Endothelial cell of umbilical vein (primary cell): ENCODE results near the gene PRPS1. TPM values are rescaled to one million over a fixed set of nuclear protein-coding genes. Genes with fewer than 3 reads are reported as not detected.

Source experiments
- BruUV-seq: library from RNA; stranded (reverse); fragments of 400-500 nt; replicated peaks from 2 replicates; lab custom pipeline; 2021; lab: Mats Ljungman, UMichigan
- CTCF ChIA-PET: fragments of 300-600, 350-600 bp; sonication (Branson Sonifier 250); formaldehyde crosslinking; loops from one replicate; lab custom pipeline; 2021; ENCODE audit warnings: antibody characterized with exemption, inconsistent platforms; lab: Charles Lee
- POLR2A ChIA-PET: fragments of 300-600, 350-600 bp; sonication (Branson Sonifier 250); formaldehyde crosslinking; loops from one replicate; lab custom pipeline; 2021; ENCODE audit warnings: antibody characterized with exemption, inconsistent platforms; lab: Charles Lee
- DNase-seq: peaks from one replicate; pipeline ENCODE4 v3.0.0-alpha.2; 2011; ENCODE audit warnings: low read depth, low spot score
- FAIRE-seq: peaks from 2 replicates; lab custom pipeline; 2011; peaks lifted over from hg19 to GRCh38; lab: Jason Lieb, UNC
- H2AFZ ChIP-seq: 2 replicates; pipeline ENCODE4 v1.6.0; 2012; ENCODE audit warnings: low read depth, low read length, control low read depth, inconsistent platforms
- H3K27ac ChIP-seq: 2 replicates; pipeline ENCODE4 v1.5.1; 2011; ENCODE audit warnings: low read depth, mild to moderate bottlenecking, control low read depth, low read length, moderate library complexity; ENCODE audit not compliant: insufficient read depth
- H3K27me3 ChIP-seq, 2 experiments: 2 replicates each; pipeline versions ENCODE4 v1.6.0 to v1.6.1; 2011; ENCODE audit warnings: low read length in 2 of 2, mixed read lengths in 1 of 2; ENCODE audit not compliant: control insufficient read depth in 2 of 2, insufficient read depth in 2 of 2
- H3K36me3 ChIP-seq, 2 experiments: 2 replicates in 1 of 2; 3 replicates in 1 of 2; pipeline ENCODE4 v1.5.1; 2011; ENCODE audit warnings: low read length in 2 of 2, mild to moderate bottlenecking in 1 of 2, moderate library complexity in 1 of 2; ENCODE audit not compliant: control insufficient read depth in 2 of 2, insufficient read depth in 2 of 2; ENCODE audit errors: extremely low read depth in 1 of 2
- H3K4me1 ChIP-seq: 3 replicates; pipeline ENCODE4 v1.5.1; 2011; ENCODE audit warnings: mild to moderate bottlenecking, low read length; ENCODE audit not compliant: control insufficient read depth, insufficient read depth; ENCODE audit errors: extremely low read depth
- H3K4me2 ChIP-seq: 2 replicates; pipeline ENCODE4 v1.6.1; 2011; ENCODE audit warnings: low read length, control low read depth, mixed read lengths; ENCODE audit not compliant: insufficient read depth
- H3K4me3 ChIP-seq, 3 experiments: fragments of 200-600 bp in 1 of 3; sonication (generic), shearing (Covaris generic) in 1 of 3; replicated peaks in 1 of 3; 2 replicates each; pipeline ENCODE4 v1.5.1; 2011 to 2016; ENCODE audit warnings: control low read depth in 3 of 3, low read length in 3 of 3, mild to moderate bottlenecking in 2 of 3, inconsistent platforms in 1 of 3, low read depth in 1 of 3, moderate library complexity in 1 of 3; ENCODE audit not compliant: insufficient read depth in 1 of 3
- H3K79me2 ChIP-seq: 2 replicates; pipeline ENCODE4 v1.6.0; 2012; ENCODE audit warnings: low read length, inconsistent platforms; ENCODE audit not compliant: control insufficient read depth, insufficient read depth
- H3K9ac ChIP-seq: replicated peaks from 2 replicates; pipeline ENCODE3; 2011; ENCODE audit warnings: low read length, control low read depth; ENCODE audit not compliant: insufficient read depth; ENCODE audit errors: extremely low read depth
- H3K9me1 ChIP-seq: replicated peaks from 3 replicates; pipeline ENCODE4 v1.6.0; 2011; ENCODE audit warnings: mild to moderate bottlenecking, low read length; ENCODE audit not compliant: control insufficient read depth, insufficient read depth; ENCODE audit errors: extremely low read depth
- H3K9me3 ChIP-seq: replicated peaks from 2 replicates; pipeline ENCODE4 v1.5.1; 2012; ENCODE audit warnings: low read length, inconsistent platforms; ENCODE audit not compliant: control insufficient read depth, insufficient read depth
- H4K20me1 ChIP-seq: replicated peaks from 2 replicates; pipeline ENCODE3; 2011; ENCODE audit warnings: mild to moderate bottlenecking, low read length; ENCODE audit not compliant: control insufficient read depth, insufficient read depth; ENCODE audit errors: extremely low read depth
- CTCF ChIP-seq, 2 donors: IDR thresholded peaks; 1 replicate in 1 of 2; 2 replicates in 1 of 2; pipeline ENCODE4 v1.5.1; 2011; ENCODE audit warnings: low read length in 2 of 2, mild to moderate bottlenecking in 2 of 2, moderate library complexity in 2 of 2, control low read depth in 1 of 2, inconsistent platforms in 1 of 2, low read depth in 1 of 2; ENCODE audit not compliant: insufficient read depth in 1 of 2; ENCODE audit errors: extremely low read depth in 1 of 2
- EZH2 ChIP-seq: IDR thresholded peaks from 2 replicates; pipeline ENCODE4 v1.6.1; 2012; ENCODE audit warnings: borderline replicate concordance, low read depth, mild to moderate bottlenecking, moderate library complexity, low read length, inconsistent platforms; ENCODE audit not compliant: severe bottlenecking
- FOS ChIP-seq: IDR thresholded peaks from 2 replicates; pipeline ENCODE4 v1.6.1; 2011; ENCODE audit warnings: mild to moderate bottlenecking, low read length, moderate library complexity, borderline replicate concordance; ENCODE audit not compliant: insufficient read depth
- GATA2 ChIP-seq: IDR thresholded peaks from 2 replicates; pipeline ENCODE4 v1.7.0; 2011; ENCODE audit warnings: low read depth, mild to moderate bottlenecking, moderate library complexity, mixed read lengths, low read length; ENCODE audit not compliant: insufficient read length, insufficient read depth
- JUN ChIP-seq: IDR thresholded peaks from 2 replicates; pipeline ENCODE4 v1.6.1; 2011; ENCODE audit warnings: borderline replicate concordance, low read depth; ENCODE audit not compliant: insufficient read length, insufficient read depth
- MYC ChIP-seq: IDR thresholded peaks from one replicate; pipeline ENCODE4 v1.6.1; 2011; ENCODE audit warnings: mild to moderate bottlenecking, low read depth, low read length
- POLR2A ChIP-seq: IDR thresholded peaks from 2 replicates; pipeline ENCODE4 v1.6.1; 2012; ENCODE audit warnings: low read depth, mild to moderate bottlenecking, control low read depth, low read length
- POLR2AphosphoS5 ChIP-seq: IDR thresholded peaks from 2 replicates; pipeline ENCODE4 v1.6.1; 2012; ENCODE audit warnings: low read depth, mild to moderate bottlenecking, control low read depth, low read length, moderate library complexity; ENCODE audit not compliant: insufficient read depth
- dilution Hi-C: fragments of 300-500 bp; cut with MboI; formaldehyde crosslinking; loops from one replicate; pipeline ENCODE4 v1.15.0; 2019; ENCODE audit warnings: low sequenced_read_pairs; ENCODE audit not compliant: extremely low pct_ligation_motif_present
- intact Hi-C: fragments of 100-400 bp; cut with micrococcal nuclease; formaldehyde crosslinking; loops from one replicate; pipeline ENCODE4 v1.10.0; 2022
- polyA plus RNA-seq, 4 experiments: library from polyadenylated mRNA; depleted of rRNA in 3 of 4; stranded (reverse) in 3 of 4; unstranded in 1 of 4; fragments of >200 nt; gene quantifications; 2 replicates each; pipeline versions ENCODE4 v1.2.1 to v1.2.3, GENCODE V29; 2011 to 2012; ENCODE audit warnings: missing spikeins in 1 of 4
- total RNA-seq: library from RNA; stranded (reverse); gene quantifications from 2 replicates; pipeline ENCODE4 v1.2.3, GENCODE V29; 2021
- TF ChIP-seq, protein P1 (sequence below): IDR thresholded peaks from 2 replicates; pipeline ENCODE4 v1.6.1; 2011; ENCODE audit not compliant: insufficient read depth, insufficient read length

Gene PRPS1
- total and polyA plus RNA-seq, 2 donors (not counting 3 experiments of a cell fraction or from before 2014, with no cell fraction given) = 30.9 to 36.8 TPM

GRCh38 chrX:107610667-107611066 lies 17.6 kb upstream of the PRPS1 start:
- Histone ChIP-seq H3K27me3 (no peaks in the 10 kb centered on the region), H3K4me1 (no peaks in the 10 kb centered on the region), H3K36me3 (no peaks in the 10 kb centered on the region), H3K9me3 (no peaks in the 10 kb centered on the region), H3K9me1 (no peaks in the 10 kb centered on the region), H2AFZ (no peak overlapping the region), H3K79me2 (no peaks in the 10 kb centered on the region), H3K27ac (no peak overlapping the region), H4K20me1 (no peaks in the 10 kb centered on the region), H3K4me2 (no peak overlapping the region), H3K4me3 (no peak overlapping the region), H3K9ac (no peak overlapping the region)
- BruUV-seq = no TSS peak
- no peak for DNase-seq
- no peak for FAIRE-seq
- intact Hi-C loops = no loop called here
- ChIA-PET POLR2A (interaction anchor here (0.9 kb wide), 1 partner anchor 17 kb away, joined by 4 read pairs; the partner anchor contains the start of gene PRPS1), CTCF (interaction anchor here (0.6 to 1.7 kb wide), 2 partner anchors 10 to 743 kb away, joined by 3 to 5 read pairs; no protein-coding TSS in a partner anchor)
- no peak for TF ChIP-seq POLR2A
- no peak for TF ChIP-seq GATA2
- TF ChIP-seq EZH2 = no peak
- TF ChIP-seq CTCF (IDR thresholded peaks at IDR 0.05; ENCODE audit: extremely low read depth in 1 of 2, insufficient read depth in 1 of 2, low read depth in 1 of 2, low read length in 2 of 2) = no peak
- no peak for TF ChIP-seq MYC
- TF ChIP-seq POLR2AphosphoS5 = no peak
- no peak for TF ChIP-seq JUN
- TF ChIP-seq FOS = no peak
- TF ChIP-seq, protein P1, sequence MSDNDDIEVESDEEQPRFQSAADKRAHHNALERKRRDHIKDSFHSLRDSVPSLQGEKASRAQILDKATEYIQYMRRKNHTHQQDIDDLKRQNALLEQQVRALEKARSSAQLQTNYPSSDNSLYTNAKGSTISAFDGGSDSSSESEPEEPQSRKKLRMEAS = no peak
- dilution Hi-C loops = no loop called here
